CD14-positive monocyte (primary cell): ENCODE results near the gene HLCS. TPM values are rescaled to one million over a fixed set of nuclear protein-coding genes. Genes with fewer than 3 reads are reported as not detected.

Experiments
- DNase-seq, 3 donors: peaks; one replicate each; pipeline ENCODE4 v3.0.0-alpha.2; 2011 to 2022
- H2AFZ ChIP-seq: 2 replicates; pipeline ENCODE4 v1.6.0; 2012; ENCODE audit warnings: mild to moderate bottlenecking, low read depth, low read length, inconsistent platforms; ENCODE audit not compliant: insufficient read depth, poor library complexity, severe bottlenecking
- H3K27ac ChIP-seq, 2 donors: 1 replicate in 1 of 2; 2 replicates in 1 of 2; pipeline ENCODE4 v1.5.1; 2012 to 2013; ENCODE audit warnings: low read length in 2 of 2, control low read depth in 1 of 2, inconsistent platforms in 1 of 2, low read depth in 1 of 2, mild to moderate bottlenecking in 1 of 2
- H3K27me3 ChIP-seq, 2 donors: one replicate each; pipeline versions ENCODE4 v1.6.0 to v1.6.1; 2011 to 2013; ENCODE audit warnings: low read length in 2 of 2; ENCODE audit not compliant: control insufficient read depth in 2 of 2, insufficient read depth in 2 of 2
- H3K36me3 ChIP-seq, 2 donors: replicated peaks in 1 of 2; 1 replicate in 1 of 2; 2 replicates in 1 of 2; pipeline versions ENCODE4 v1.5.1 to v1.6.1; 2012 to 2013; ENCODE audit warnings: low read length in 2 of 2, control low read depth in 1 of 2, inconsistent platforms in 1 of 2, mild to moderate bottlenecking in 1 of 2; ENCODE audit not compliant: insufficient read depth in 2 of 2, control insufficient read depth in 1 of 2
- H3K4me1 ChIP-seq, 2 donors: 1 replicate in 1 of 2; 2 replicates in 1 of 2; pipeline versions ENCODE4 v1.5.1 to v1.6.1; 2012 to 2013; ENCODE audit warnings: low read length in 2 of 2, control low read depth in 1 of 2, inconsistent platforms in 1 of 2, mild to moderate bottlenecking in 1 of 2, moderate library complexity in 1 of 2; ENCODE audit not compliant: insufficient read depth in 2 of 2, control insufficient read depth in 1 of 2
- H3K4me2 ChIP-seq: replicated peaks from 2 replicates; pipeline ENCODE3; 2012; ENCODE audit warnings: low read length, moderate library complexity, mild to moderate bottlenecking; ENCODE audit not compliant: poor library complexity, severe bottlenecking; ENCODE audit errors: extremely low read depth
- H3K4me3 ChIP-seq, 3 experiments: fragments of 200-600 bp in 1 of 3; sonication (generic) in 1 of 3; replicated peaks in 1 of 3; 1 replicate in 2 of 3; 2 replicates in 1 of 3; pipeline ENCODE4 v1.5.1; 2011 to 2013; ENCODE audit warnings: low read length in 3 of 3, mild to moderate bottlenecking in 3 of 3, control low read depth in 2 of 3, low read depth in 2 of 3, inconsistent platforms in 1 of 3, moderate library complexity in 1 of 3
- H3K79me2 ChIP-seq: 2 replicates; pipeline ENCODE4 v1.6.0; 2012; ENCODE audit warnings: mild to moderate bottlenecking, control low read depth, inconsistent platforms, low read length, moderate library complexity; ENCODE audit not compliant: insufficient read depth
- H3K9ac ChIP-seq: 2 replicates; pipeline ENCODE4 v1.6.0; 2017; ENCODE audit warnings: low read length, mild to moderate bottlenecking; ENCODE audit not compliant: insufficient read depth, poor library complexity, severe bottlenecking
- H3K9me3 ChIP-seq, 2 donors: replicated peaks in 1 of 2; 1 replicate in 1 of 2; 2 replicates in 1 of 2; pipeline versions ENCODE4 v1.5.1 to v1.6.1; 2012 to 2013; ENCODE audit warnings: low read length in 2 of 2, control low read depth in 1 of 2; ENCODE audit not compliant: control insufficient read depth in 1 of 2, insufficient read depth in 1 of 2
- H4K20me1 ChIP-seq: 2 replicates; pipeline ENCODE4 v1.6.0; 2012; ENCODE audit warnings: mild to moderate bottlenecking, low read length, control low read depth, moderate library complexity; ENCODE audit not compliant: insufficient read depth
- H3K27ac Mint-ChIP-seq, 7 donors: one replicate each; pipeline ENCODE4 v1.8.0; 2020; ENCODE audit warnings: mild to moderate bottlenecking in 7 of 7, mixed read lengths in 7 of 7, moderate library complexity in 6 of 7, inconsistent platforms in 2 of 7
- H3K27me3 Mint-ChIP-seq, 3 donors: one replicate each; pipeline ENCODE4 v1.8.0; 2021 to 2022; ENCODE audit warnings: low read depth in 3 of 3, mild to moderate bottlenecking in 3 of 3, mixed read lengths in 3 of 3, moderate library complexity in 3 of 3, inconsistent platforms in 1 of 3
- H3K36me3 Mint-ChIP-seq, 2 donors: one replicate each; pipeline ENCODE4 v1.8.0; 2020; ENCODE audit warnings: mixed read lengths in 2 of 2, inconsistent platforms in 1 of 2, mild to moderate bottlenecking in 1 of 2
- H3K4me1 Mint-ChIP-seq: one replicate; pipeline ENCODE4 v1.8.0; 2020; ENCODE audit warnings: mild to moderate bottlenecking, mixed read lengths
- H3K4me3 Mint-ChIP-seq, 2 donors: one replicate each; pipeline ENCODE4 v1.8.0; 2020; ENCODE audit warnings: mild to moderate bottlenecking in 2 of 2, mixed read lengths in 2 of 2, moderate library complexity in 1 of 2
- H3K9me3 Mint-ChIP-seq, 7 donors: one replicate each; pipeline ENCODE4 v1.8.0; 2020 to 2022; ENCODE audit warnings: mixed read lengths in 7 of 7, mild to moderate bottlenecking in 6 of 7, moderate library complexity in 6 of 7, inconsistent platforms in 2 of 7
- WGBS: methylation state at CpG from one replicate; pipeline ENCODE4 v1.1.5; 2013; ENCODE audit warnings: missing lambda C conversion rate; ENCODE audit not compliant: insufficient coverage; 5-methylcytosine and 5-hydroxymethylcytosine counted together
- intact Hi-C, 2 donors: fragments of 100-400 bp; cut with micrococcal nuclease; formaldehyde crosslinking; loops; one replicate each; pipeline versions ENCODE4 v1.15.0 to v1.15.1; 2023
- polyA plus RNA-seq, 3 donors: library from polyadenylated mRNA; depleted of rRNA in 1 of 3; unstranded in 2 of 3; stranded (reverse) in 1 of 3; fragments of 300-500 nt in 2 of 3; fragments of >200 nt in 1 of 3; fragmentation: Illumina TruSeq in 2 of 3; gene quantifications; 1 replicate in 2 of 3; 2 replicates in 1 of 3; pipeline ENCODE4 v1.2.3, GENCODE V29; 2012 to 2021
- TF ChIP-seq, protein P1 (sequence below): fragments of 200-600 bp; IDR thresholded peaks from one replicate; pipeline ENCODE4 v1.8.0; 2022; ENCODE audit warnings: antibody characterized with exemption, mild to moderate bottlenecking

HLCS gene
- polyA plus RNA-seq, 3 donors, result 2.1 to 3.1 (median 2.2) TPM

DNA sequence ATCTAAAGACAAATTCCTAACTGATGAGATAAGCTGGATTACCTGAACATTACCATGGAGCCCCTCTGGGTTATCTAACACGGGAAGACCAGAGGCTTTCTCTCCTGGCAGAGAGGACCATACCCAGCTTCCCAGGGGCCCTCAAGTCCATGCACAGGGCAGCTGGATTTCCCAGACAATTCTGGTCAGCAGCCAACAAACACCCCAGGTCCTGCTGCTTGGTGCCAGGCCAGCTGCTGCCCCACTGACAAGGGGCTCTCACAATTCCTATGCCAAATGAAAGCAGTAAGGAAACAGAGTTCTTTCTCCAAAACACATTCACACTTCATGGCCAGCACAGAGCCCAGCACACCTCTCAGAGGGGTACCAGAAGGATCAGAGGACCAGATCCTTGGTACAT lies 114.2 kb downstream of the HLCS start:
- H3K4me3 ChIP-seq, result no peak overlapping the region
- DNase-seq, result no peak
- H3K4me1 Mint-ChIP-seq, result peaks cover 3% of the 10 kb centered on the region
- H3K36me3 Mint-ChIP-seq, result no peaks in the 10 kb centered on the region
- intact Hi-C loops, result no loop called here
- peaks cover 0 to 3% (median 0%) of the 10 kb centered on the region in 3 donors for H3K27me3 Mint-ChIP-seq
- whole genome bisulfite sequencing, result no CpG with 5 or more reads among the region's 1 CpG
- no peak overlapping the region for H3K4me2 ChIP-seq
- no peaks in the 10 kb centered on the region for H4K20me1 ChIP-seq
- H3K9me3 Mint-ChIP-seq, result no peaks in the 10 kb centered on the region
- no peak overlapping the region for H3K9ac ChIP-seq
- H3K4me3 Mint-ChIP-seq, result no peak overlapping the region
- H2AFZ ChIP-seq, result no peak overlapping the region
- H3K36me3 ChIP-seq, result no peaks in the 10 kb centered on the region
- TF ChIP-seq, protein P1, sequence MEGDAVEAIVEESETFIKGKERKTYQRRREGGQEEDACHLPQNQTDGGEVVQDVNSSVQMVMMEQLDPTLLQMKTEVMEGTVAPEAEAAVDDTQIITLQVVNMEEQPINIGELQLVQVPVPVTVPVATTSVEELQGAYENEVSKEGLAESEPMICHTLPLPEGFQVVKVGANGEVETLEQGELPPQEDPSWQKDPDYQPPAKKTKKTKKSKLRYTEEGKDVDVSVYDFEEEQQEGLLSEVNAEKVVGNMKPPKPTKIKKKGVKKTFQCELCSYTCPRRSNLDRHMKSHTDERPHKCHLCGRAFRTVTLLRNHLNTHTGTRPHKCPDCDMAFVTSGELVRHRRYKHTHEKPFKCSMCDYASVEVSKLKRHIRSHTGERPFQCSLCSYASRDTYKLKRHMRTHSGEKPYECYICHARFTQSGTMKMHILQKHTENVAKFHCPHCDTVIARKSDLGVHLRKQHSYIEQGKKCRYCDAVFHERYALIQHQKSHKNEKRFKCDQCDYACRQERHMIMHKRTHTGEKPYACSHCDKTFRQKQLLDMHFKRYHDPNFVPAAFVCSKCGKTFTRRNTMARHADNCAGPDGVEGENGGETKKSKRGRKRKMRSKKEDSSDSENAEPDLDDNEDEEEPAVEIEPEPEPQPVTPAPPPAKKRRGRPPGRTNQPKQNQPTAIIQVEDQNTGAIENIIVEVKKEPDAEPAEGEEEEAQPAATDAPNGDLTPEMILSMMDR, result no peak
- no peaks in the 10 kb centered on the region for H3K79me2 ChIP-seq
- no peaks in the 10 kb centered on the region for H3K4me1 ChIP-seq
- H3K9me3 ChIP-seq, result no peaks in the 10 kb centered on the region
- no peak overlapping the region for H3K27ac ChIP-seq
- H3K27ac Mint-ChIP-seq, result no peak overlapping the region
- no peaks in the 10 kb centered on the region for H3K27me3 ChIP-seq

DNA sequence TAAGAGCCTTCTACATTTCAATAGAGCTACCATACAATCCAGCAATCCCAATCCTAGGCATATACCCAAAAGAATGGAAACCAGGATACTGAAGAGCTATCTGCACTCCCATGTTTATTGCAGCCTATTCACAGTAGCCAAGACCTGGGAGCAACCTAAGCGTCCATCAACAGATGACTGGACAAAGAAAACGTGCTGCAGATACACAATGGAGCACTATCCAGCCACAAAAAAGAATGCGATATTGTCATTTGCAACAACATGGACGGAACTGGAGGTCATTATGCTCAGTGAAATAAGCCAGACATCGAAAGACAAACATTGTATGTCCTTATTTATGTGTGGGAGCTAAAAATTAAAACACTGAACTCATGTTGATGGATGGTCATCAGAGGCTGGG lies 115.3 kb downstream of the HLCS start:
- Mint-ChIP-seq H3K4me1 (peaks cover 3% of the 10 kb centered on the region), H3K9me3 (no peaks in the 10 kb centered on the region), H3K27ac (no peak overlapping the region), H3K27me3 (peaks cover 0 to 3% (median 0%) of the 10 kb centered on the region in 3 donors), H3K4me3 (no peak overlapping the region), H3K36me3 (no peaks in the 10 kb centered on the region)
- H3K4me3 ChIP-seq, result no peak overlapping the region
- H3K27ac ChIP-seq, result no peak overlapping the region
- no peak overlapping the region for H2AFZ ChIP-seq
- TF ChIP-seq, protein P1, result no peak
- H3K4me2 ChIP-seq, result no peak overlapping the region
- no peak overlapping the region for H3K9ac ChIP-seq
- no peak for DNase-seq
- no peaks in the 10 kb centered on the region for H3K9me3 ChIP-seq
- no peaks in the 10 kb centered on the region for H3K79me2 ChIP-seq
- no peaks in the 10 kb centered on the region for H3K27me3 ChIP-seq
- no peaks in the 10 kb centered on the region for H3K36me3 ChIP-seq
- 95% methylated on average over 5 of the region's 5 CpGs for WGBS
- no peaks in the 10 kb centered on the region for H3K4me1 ChIP-seq
- H4K20me1 ChIP-seq, result no peaks in the 10 kb centered on the region
- intact Hi-C loops, result no loop called here
